ENCODE data around the gene RXFP1.

Gene RXFP1

DNA sequence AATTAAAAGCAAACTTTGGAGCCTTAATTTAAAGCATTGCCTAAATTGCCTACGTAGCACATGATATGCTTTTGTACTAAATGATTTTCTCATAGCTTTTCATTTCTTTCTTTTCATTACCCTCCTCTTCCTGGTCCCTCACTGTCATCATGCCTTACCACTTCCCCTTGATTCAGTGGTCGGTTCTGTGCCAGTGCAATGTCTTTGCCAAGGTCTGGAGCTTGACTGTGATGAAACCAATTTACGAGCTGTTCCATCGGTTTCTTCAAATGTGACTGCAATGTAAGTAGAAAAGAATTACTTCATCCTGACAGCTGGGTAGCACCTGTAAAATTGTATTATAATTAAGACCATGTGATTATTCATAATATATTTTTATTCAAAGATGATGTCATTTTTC is 77.5 kb downstream of the RXFP1 start:
- no peak overlapping the region for H3K4me3 ChIP-seq (ENCODE audit: low read length)
- no peaks in the 10 kb centered on the region for H3K36me3 ChIP-seq (ENCODE audit: control insufficient read depth, insufficient read depth, low read length)
- no peaks in the 10 kb centered on the region for H3K27me3 ChIP-seq (ENCODE audit: control insufficient read depth, insufficient read depth, low read length)
- no peaks in the 10 kb centered on the region for H3K4me1 ChIP-seq (ENCODE audit: control insufficient read depth, insufficient read depth, low read length)
- no peak overlapping the region for H3K27ac ChIP-seq (ENCODE audit: low read depth, low read length)
- no peak overlapping the region for H3K9ac ChIP-seq (ENCODE audit: low read length)

DNA sequence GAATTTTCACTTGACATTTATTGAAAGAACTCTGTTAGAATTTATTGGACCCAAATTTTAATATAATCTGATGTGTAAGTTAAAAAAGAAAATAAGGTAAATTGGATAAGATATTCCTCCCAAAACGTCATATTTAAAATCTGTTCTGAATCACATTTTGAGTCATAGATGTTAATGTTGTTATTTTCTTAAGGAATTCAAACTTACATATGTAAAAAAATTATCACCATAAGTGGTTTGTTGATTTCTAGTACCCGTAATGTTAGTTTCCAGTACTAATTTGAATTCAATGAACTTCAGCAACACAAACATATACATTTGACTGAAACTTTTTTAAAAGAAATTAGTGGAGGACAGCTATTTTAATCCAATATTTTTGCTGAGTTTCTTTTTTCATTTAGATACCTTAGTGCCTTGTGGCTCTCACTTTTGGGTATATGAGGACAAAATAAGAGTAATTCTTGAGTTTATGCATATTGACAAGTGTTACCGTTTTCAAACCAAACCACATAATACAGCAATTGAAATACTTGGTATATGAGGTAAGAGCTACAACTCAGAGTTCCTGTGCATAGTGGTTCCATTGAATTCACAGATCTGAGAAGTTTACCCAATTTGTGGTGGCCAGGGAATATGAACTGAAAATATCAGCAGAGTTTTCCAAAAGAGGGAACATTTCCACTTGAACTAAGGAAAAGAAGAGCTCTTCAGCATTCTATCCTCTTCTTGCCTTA is 78.2 kb downstream of the RXFP1 start:
- Histone ChIP-seq H3K36me3 (ENCODE audit: control insufficient read depth, insufficient read depth, low read length) (no peaks in the 10 kb centered on the region), H3K9ac (ENCODE audit: low read length) (no peak overlapping the region), H3K27me3 (ENCODE audit: control insufficient read depth, insufficient read depth, low read length) (no peaks in the 10 kb centered on the region), H3K27ac (ENCODE audit: low read depth, low read length) (no peak overlapping the region), H3K4me3 (ENCODE audit: low read length) (no peak overlapping the region), H3K4me1 (ENCODE audit: control insufficient read depth, insufficient read depth, low read length) (no peaks in the 10 kb centered on the region)

DNA sequence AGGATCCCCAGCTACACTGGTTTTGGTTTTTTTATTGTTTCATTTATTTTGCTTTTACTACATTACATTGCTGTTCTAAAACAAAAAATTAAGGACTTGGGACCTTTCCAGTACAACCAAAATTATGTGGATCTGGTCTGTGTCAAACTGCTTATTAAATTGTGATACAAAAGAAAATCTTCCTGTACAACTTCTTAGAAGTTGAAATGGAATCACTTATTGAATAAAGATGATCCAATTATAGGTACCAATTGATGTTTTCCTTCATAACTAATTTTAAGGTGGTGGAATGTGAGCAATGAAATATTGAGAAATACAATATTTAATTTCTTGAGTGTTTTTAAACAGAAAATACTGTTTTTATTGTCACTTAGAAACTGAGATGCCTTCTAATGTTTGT is 82.7 kb downstream of the RXFP1 start:
- Histone ChIP-seq H3K4me1 (ENCODE audit: control insufficient read depth, insufficient read depth, low read length) (no peaks in the 10 kb centered on the region), H3K27ac (ENCODE audit: low read depth, low read length) (no peak overlapping the region), H3K36me3 (ENCODE audit: control insufficient read depth, insufficient read depth, low read length) (no peaks in the 10 kb centered on the region), H3K9ac (ENCODE audit: low read length) (no peak overlapping the region), H3K4me3 (ENCODE audit: low read length) (no peak overlapping the region), H3K27me3 (ENCODE audit: control insufficient read depth, insufficient read depth, low read length) (no peaks in the 10 kb centered on the region)

DNA sequence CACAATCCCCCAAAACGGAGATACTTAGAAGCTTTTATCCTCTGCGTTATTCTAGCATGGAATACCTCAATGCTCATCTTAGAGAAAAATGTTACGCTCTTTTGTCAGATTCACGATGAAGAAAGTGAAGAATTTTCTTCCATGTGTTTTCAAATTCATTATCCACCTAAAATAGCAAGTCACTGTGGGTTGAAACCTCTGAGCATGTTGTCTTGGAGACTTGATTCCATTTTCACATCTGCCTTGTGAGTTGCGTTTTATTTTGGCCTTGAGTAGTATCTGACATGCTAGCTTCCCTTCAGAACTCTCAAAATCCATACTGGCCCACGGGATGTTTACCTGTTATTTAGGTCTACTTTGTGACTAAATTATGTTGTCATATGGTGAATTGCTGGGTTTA is 83.7 kb downstream of the RXFP1 start:
- no peak overlapping the region for H3K27ac ChIP-seq (ENCODE audit: low read depth, low read length)
- H3K9ac ChIP-seq (ENCODE audit: low read length), result no peak overlapping the region
- no peak overlapping the region for H3K4me3 ChIP-seq (ENCODE audit: low read length)
- H3K4me1 ChIP-seq (ENCODE audit: control insufficient read depth, insufficient read depth, low read length), result no peaks in the 10 kb centered on the region
- no peaks in the 10 kb centered on the region for H3K36me3 ChIP-seq (ENCODE audit: control insufficient read depth, insufficient read depth, low read length)
- H3K27me3 ChIP-seq (ENCODE audit: control insufficient read depth, insufficient read depth, low read length), result no peaks in the 10 kb centered on the region

DNA sequence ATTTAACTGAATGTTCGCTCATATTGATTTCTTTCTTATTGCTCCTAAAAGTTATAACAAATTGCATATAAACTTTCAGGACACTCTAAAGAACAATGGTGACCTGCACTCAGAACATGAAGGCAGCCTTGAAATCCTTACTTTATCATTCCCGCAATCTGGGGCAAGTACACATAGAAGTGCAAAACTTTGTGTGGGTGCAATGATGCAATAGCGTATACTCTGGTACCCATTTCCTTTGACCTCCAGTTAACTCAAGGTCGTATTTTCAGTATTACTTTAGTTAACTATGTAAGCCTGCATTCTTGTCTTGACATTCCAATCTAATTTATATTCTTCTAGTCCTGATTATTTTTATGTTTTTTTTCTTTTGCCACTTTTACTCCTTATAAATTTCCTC is 85.3 kb downstream of the RXFP1 start:
- Histone ChIP-seq H3K27me3 (ENCODE audit: control insufficient read depth, insufficient read depth, low read length) (no peaks in the 10 kb centered on the region), H3K4me1 (ENCODE audit: control insufficient read depth, insufficient read depth, low read length) (no peaks in the 10 kb centered on the region), H3K4me3 (ENCODE audit: low read length) (no peak overlapping the region), H3K36me3 (ENCODE audit: control insufficient read depth, insufficient read depth, low read length) (no peaks in the 10 kb centered on the region), H3K9ac (ENCODE audit: low read length) (no peak overlapping the region), H3K27ac (ENCODE audit: low read depth, low read length) (no peak overlapping the region)

DNA sequence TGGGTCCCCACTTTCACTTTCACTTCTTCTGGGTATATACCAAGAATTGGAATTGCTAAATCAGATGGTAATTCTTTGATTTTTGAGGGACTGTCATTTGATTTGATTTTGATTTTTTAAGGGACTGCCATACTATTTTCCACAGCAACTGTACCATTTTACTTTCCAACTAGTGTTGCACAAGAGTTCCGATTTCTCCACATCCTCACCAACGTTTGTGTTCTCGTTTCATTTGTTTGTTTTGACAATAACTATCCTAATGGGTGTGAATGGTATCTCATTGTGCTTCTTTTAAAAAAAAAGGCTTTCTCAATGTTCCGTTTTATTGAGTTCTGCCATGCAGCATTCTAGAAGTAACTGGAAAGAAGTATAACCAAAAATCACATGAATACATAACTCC is 87.4 kb downstream of the RXFP1 start:
- Histone ChIP-seq H3K27ac (ENCODE audit: low read depth, low read length) (no peak overlapping the region), H3K4me1 (ENCODE audit: control insufficient read depth, insufficient read depth, low read length) (no peaks in the 10 kb centered on the region), H3K36me3 (ENCODE audit: control insufficient read depth, insufficient read depth, low read length) (no peaks in the 10 kb centered on the region), H3K9ac (ENCODE audit: low read length) (no peak overlapping the region), H3K4me3 (ENCODE audit: low read length) (no peak overlapping the region), H3K27me3 (ENCODE audit: control insufficient read depth, insufficient read depth, low read length) (no peaks in the 10 kb centered on the region)

DNA sequence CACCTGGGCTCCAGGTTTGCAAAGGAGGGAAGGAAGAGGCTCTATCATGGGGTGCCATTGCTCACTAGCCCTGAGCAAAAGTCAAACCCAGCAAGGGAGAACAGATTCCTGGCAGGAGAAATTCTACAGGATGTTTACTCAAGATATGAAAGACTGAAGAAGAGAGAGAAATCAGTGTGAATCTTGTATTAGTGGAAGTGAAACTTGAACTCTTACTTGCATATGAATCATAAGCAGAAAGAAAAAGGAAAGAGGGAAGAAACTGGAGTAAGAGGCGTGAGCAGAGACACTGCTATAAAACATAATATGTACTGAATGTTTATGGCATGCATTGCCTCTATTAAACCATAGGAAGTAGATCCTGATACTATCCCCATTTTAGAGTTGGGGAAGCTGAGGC is 89.1 kb downstream of the RXFP1 start:
- no peaks in the 10 kb centered on the region for H3K4me1 ChIP-seq (ENCODE audit: control insufficient read depth, insufficient read depth, low read length)
- no peak overlapping the region for H3K9ac ChIP-seq (ENCODE audit: low read length)
- no peaks in the 10 kb centered on the region for H3K27me3 ChIP-seq (ENCODE audit: control insufficient read depth, insufficient read depth, low read length)
- no peaks in the 10 kb centered on the region for H3K36me3 ChIP-seq (ENCODE audit: control insufficient read depth, insufficient read depth, low read length)
- H3K27ac ChIP-seq (ENCODE audit: low read depth, low read length), result no peak overlapping the region
- H3K4me3 ChIP-seq (ENCODE audit: low read length), result no peak overlapping the region

DNA sequence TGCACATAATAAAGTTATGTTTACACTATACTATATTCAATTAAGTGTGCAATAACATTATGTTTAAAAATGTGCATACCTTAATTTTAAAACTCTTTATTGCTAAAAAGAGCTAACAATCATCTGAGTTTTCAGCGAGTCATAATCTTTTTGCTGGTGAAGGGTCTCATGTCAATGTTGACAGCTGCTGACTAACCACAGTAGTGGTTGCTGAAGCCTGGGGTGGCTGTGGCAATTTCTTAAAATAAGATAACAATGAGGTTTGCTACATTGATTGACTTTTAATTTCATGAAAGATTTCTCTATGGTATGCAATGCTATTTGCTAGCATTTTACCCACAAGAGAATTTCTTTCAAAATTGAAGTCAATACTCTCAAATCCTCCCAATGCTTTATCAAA is 91.4 kb downstream of the RXFP1 start:
- Histone ChIP-seq H3K9ac (ENCODE audit: low read length) (no peak overlapping the region), H3K27me3 (ENCODE audit: control insufficient read depth, insufficient read depth, low read length) (no peaks in the 10 kb centered on the region), H3K4me3 (ENCODE audit: low read length) (no peak overlapping the region), H3K36me3 (ENCODE audit: control insufficient read depth, insufficient read depth, low read length) (no peaks in the 10 kb centered on the region), H3K4me1 (ENCODE audit: control insufficient read depth, insufficient read depth, low read length) (no peaks in the 10 kb centered on the region), H3K27ac (ENCODE audit: low read depth, low read length) (no peak overlapping the region)

DNA sequence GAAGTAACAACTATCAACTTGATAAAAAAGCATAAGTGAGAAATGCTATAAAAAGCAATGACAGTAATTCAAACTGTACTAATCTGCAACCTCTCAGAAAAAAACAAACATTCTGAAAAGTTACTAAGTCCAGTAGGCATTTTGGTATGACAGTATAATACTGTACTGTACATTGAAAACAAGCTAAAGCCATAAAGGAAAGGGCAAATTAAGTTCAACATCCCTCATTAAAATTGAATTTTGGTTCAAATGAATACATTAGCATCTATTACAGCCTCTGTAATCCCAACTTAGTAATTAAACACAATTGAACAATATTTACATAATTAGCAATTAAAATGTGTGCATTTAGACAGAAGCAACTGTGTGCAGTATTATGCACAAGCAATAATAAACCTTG is 96.3 kb downstream of the RXFP1 start:
- Histone ChIP-seq H3K9ac (ENCODE audit: low read length) (no peak overlapping the region), H3K4me3 (ENCODE audit: low read length) (no peak overlapping the region), H3K27me3 (ENCODE audit: control insufficient read depth, insufficient read depth, low read length) (no peaks in the 10 kb centered on the region), H3K27ac (ENCODE audit: low read depth, low read length) (no peak overlapping the region), H3K4me1 (ENCODE audit: control insufficient read depth, insufficient read depth, low read length) (no peaks in the 10 kb centered on the region), H3K36me3 (ENCODE audit: control insufficient read depth, insufficient read depth, low read length) (no peaks in the 10 kb centered on the region)

DNA sequence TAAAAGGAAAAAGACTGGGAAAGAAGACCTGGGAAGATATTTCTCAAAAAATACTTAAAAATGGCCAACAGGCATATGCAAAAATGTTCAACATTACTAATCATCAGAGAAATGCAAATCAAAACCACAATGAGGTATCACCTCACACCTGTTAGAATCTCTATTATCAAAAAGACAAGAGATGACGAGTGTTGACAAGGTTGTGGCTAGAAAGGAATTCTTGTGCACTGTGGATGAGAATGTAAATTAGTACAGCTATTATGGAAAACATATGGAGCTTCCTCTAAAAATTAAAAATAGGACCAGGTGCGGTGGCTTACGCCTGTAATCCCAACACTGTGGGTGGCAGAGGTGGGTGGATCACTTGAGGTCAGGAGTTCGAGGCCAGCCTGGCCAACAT is 100.0 kb downstream of the RXFP1 start:
- Histone ChIP-seq H3K4me3 (ENCODE audit: low read length) (no peak overlapping the region), H3K4me1 (ENCODE audit: control insufficient read depth, insufficient read depth, low read length) (no peaks in the 10 kb centered on the region), H3K9ac (ENCODE audit: low read length) (no peak overlapping the region), H3K36me3 (ENCODE audit: control insufficient read depth, insufficient read depth, low read length) (no peaks in the 10 kb centered on the region), H3K27ac (ENCODE audit: low read depth, low read length) (no peak overlapping the region), H3K27me3 (ENCODE audit: control insufficient read depth, insufficient read depth, low read length) (no peaks in the 10 kb centered on the region)

DNA sequence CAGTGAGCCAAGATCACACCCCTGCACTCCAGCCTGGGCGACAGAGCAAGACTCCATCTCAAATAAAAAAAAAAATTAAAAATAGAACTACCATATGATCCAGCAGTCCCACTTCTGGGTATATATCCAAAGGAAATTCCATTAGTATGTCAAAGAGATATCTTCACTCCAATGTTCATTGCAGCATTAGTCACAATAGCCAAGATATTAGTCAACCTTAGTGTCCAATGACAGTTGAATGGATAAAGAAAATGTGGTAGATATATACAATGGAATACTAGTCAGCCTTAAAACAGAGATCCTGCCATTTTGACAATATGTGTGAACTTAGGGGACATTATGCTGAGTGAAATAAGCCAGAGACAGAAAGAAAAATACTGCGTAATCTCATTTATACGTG is 100.6 kb downstream of the RXFP1 start:
- Histone ChIP-seq H3K36me3 (ENCODE audit: control insufficient read depth, insufficient read depth, low read length) (no peaks in the 10 kb centered on the region), H3K9ac (ENCODE audit: low read length) (no peak overlapping the region), H3K27ac (ENCODE audit: low read depth, low read length) (no peak overlapping the region), H3K27me3 (ENCODE audit: control insufficient read depth, insufficient read depth, low read length) (no peaks in the 10 kb centered on the region), H3K4me1 (ENCODE audit: control insufficient read depth, insufficient read depth, low read length) (no peaks in the 10 kb centered on the region), H3K4me3 (ENCODE audit: low read length) (no peak overlapping the region)

DNA sequence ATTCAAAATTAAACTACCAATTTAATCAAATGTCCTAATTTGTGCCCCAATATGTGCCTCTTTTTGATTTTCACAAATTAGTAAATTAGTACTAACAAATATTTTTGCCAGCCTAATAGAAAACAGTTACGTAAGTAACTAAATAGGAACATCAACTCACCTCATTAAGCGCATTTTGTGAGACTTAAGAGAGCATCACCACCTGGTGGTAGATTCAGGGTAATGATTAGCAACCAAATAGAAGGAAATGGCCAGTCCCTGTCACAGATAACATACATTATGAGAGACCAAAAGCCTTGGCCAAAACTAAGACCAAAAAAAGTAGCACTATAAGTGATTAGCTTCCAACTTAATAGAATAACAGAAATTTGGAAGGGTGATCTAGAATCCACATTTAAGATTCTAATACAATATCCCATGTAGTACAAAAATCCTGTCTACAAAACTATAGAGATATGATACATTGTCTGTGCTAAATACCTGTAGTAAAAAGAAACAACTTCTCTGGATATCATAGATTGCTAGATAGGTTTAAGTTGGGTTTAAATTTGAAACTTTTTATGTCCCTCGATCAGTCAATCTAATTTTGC is 103.3 kb downstream of the RXFP1 start:
- no peaks in the 10 kb centered on the region for H3K27me3 ChIP-seq (ENCODE audit: control insufficient read depth, insufficient read depth, low read length)
- H3K36me3 ChIP-seq (ENCODE audit: control insufficient read depth, insufficient read depth, low read length), result no peaks in the 10 kb centered on the region
- H3K9ac ChIP-seq (ENCODE audit: low read length), result no peak overlapping the region
- no peak overlapping the region for H3K27ac ChIP-seq (ENCODE audit: low read depth, low read length)
- H3K4me3 ChIP-seq (ENCODE audit: low read length), result no peak overlapping the region
- no peaks in the 10 kb centered on the region for H3K4me1 ChIP-seq (ENCODE audit: control insufficient read depth, insufficient read depth, low read length)

DNA sequence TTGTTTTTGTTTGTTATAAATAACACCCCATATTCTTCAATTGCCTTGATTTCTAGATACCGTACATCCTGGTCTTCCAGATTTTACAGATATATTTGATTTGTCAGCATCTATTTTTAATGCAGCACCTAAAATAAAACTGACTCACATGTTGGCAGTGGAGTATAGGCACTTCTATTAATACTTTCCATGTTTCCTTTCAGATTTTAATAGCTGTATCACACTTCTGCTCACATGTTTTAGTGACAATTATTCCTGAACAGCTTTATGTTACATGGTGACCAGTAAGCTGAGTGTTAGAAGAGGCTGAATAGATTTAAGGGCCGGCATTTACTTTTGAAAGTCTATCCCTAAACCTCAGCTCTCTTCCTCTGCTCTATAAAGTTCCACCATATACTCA is 103.9 kb downstream of the RXFP1 start:
- Histone ChIP-seq H3K4me3 (ENCODE audit: low read length) (no peak overlapping the region), H3K27ac (ENCODE audit: low read depth, low read length) (no peak overlapping the region), H3K9ac (ENCODE audit: low read length) (no peak overlapping the region), H3K4me1 (ENCODE audit: control insufficient read depth, insufficient read depth, low read length) (no peaks in the 10 kb centered on the region), H3K27me3 (ENCODE audit: control insufficient read depth, insufficient read depth, low read length) (no peaks in the 10 kb centered on the region), H3K36me3 (ENCODE audit: control insufficient read depth, insufficient read depth, low read length) (no peaks in the 10 kb centered on the region)
